GM21360 (cell line): ENCODE data around the gene MAGI1.
"Not testable (repeated sequence)": the region's sequence is repeated elsewhere in the genome, so short reads cannot be mapped to it uniquely, and the experiment has no call there.

ENCODE experiments used
- ATAC-seq: cut with Tn5 transposase; IDR thresholded peaks from one replicate; pipeline ENCODE4 v1.9.1; 2021; ENCODE audit warnings: mild to moderate bottlenecking, moderate library complexity; ENCODE audit not compliant: unreplicated experiment

MAGI1 gene

GRCh38 chr3:65615329-65615728 lies 423.4 kb downstream of the MAGI1 start:
- ATAC-seq = no peak

GRCh38 chr3:65614585-65614984 lies 424.1 kb downstream of the MAGI1 start:
- no peak for ATAC-seq

- ATAC-seq = not testable (repeated sequence)
Measured at GRCh38 chr3:65607965-65608460, 430.7 kb downstream of the MAGI1 start.

GRCh38 chr3:65607101-65607500 lies 431.6 kb downstream of the MAGI1 start:
- no peak for ATAC-seq

GRCh38 chr3:65605876-65606432 lies 432.8 kb downstream of the MAGI1 start:
- ATAC-seq = no peak

GRCh38 chr3:65604863-65605526 lies 433.7 kb downstream of the MAGI1 start:
- no peak for ATAC-seq

GRCh38 chr3:65603631-65604030 lies 435.1 kb downstream of the MAGI1 start:
- no peak for ATAC-seq

GRCh38 chr3:65600888-65601287 lies 437.8 kb downstream of the MAGI1 start:
- no peak for ATAC-seq

GRCh38 chr3:65597952-65598413 lies 440.7 kb downstream of the MAGI1 start:
- ATAC-seq = no peak

- ATAC-seq = no peak
Measured at GRCh38 chr3:65597226-65597951, 441.3 kb downstream of the MAGI1 start.

GRCh38 chr3:65596571-65597225 lies 442.0 kb downstream of the MAGI1 start:
- no peak for ATAC-seq

- no peak for ATAC-seq
Measured at GRCh38 chr3:65596029-65596300, 442.8 kb downstream of the MAGI1 start.

GRCh38 chr3:65595222-65596028 lies 443.3 kb downstream of the MAGI1 start:
- no peak for ATAC-seq

GRCh38 chr3:65593780-65594752 lies 444.7 kb downstream of the MAGI1 start:
- no peak for ATAC-seq

GRCh38 chr3:65591313-65591712 lies 447.4 kb downstream of the MAGI1 start:
- ATAC-seq = no peak

- ATAC-seq = no peak
Measured at GRCh38 chr3:65588884-65589283, 449.8 kb downstream of the MAGI1 start.

GRCh38 chr3:65587650-65588439 lies 450.9 kb downstream of the MAGI1 start:
- ATAC-seq = no peak

- ATAC-seq = no peak
Measured at GRCh38 chr3:65584913-65585312, 453.8 kb downstream of the MAGI1 start.

- ATAC-seq = no peak
Measured at GRCh38 chr3:65584002-65584401, 454.7 kb downstream of the MAGI1 start.
